ENCODE results near the gene HBP1.
"Not testable (repeated sequence)": the region's sequence is repeated elsewhere in the genome, so short reads cannot be mapped to it uniquely, and the experiment has no call there.

The HBP1 gene

DNA sequence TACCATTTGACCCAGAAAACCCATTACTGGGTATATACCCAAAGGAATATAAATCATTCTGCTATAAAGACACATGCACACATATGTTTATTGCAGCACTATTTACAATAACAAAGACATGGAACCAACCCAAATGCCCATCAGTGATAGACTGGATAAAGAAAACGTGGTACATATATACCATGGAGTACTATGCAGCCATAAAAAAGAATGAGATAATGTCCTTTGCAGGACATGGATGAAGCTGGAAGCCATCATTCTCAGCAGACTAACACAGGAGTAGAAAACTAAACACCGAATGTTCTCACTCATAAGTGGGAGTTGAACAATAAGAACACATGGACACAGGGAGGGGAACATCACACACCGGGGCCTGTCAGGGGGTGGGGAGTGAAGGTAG, 13.1 kb upstream of the HBP1 start:
- DNase-seq: not testable (repeated sequence)

DNA sequence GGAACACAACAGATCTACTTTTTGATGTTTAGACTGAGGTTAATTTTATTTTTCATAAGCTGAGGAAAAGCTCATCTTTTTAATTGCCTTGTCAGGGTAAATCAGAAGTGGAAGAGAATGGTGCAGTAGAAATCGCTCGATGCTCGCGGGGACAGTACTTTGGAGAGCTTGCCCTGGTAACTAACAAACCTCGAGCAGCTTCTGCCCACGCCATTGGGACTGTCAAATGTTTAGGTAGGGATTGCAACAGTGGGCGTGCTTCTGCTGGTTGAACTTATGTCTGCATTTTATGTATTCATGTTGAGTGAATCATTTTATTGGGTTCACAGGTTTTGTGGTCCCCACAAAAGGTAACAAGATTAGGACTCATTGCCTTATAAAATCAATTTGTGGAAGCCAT, 11.7 kb upstream of the HBP1 start:
- no peak for DNase-seq

DNA sequence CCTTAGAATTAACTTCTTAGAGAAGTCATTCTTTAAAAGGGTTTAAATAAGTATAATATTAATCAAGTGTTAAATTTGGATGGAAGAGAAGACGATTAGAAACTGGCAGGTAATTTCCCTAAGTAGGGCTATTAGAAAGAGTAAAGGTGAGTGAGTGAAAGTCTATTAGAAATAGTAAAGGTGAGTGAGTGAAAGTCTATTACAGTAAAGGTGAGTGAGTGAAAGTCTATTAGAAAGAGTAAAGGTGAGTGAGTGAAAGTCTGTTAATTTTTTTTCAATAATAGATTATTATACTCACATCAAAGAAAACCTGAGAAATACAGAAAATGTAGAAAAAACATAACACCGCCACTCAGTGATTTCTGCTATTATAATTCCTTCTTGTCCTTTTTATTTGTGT, 10.8 kb upstream of the HBP1 start:
- DNase-seq: no peak

DNA sequence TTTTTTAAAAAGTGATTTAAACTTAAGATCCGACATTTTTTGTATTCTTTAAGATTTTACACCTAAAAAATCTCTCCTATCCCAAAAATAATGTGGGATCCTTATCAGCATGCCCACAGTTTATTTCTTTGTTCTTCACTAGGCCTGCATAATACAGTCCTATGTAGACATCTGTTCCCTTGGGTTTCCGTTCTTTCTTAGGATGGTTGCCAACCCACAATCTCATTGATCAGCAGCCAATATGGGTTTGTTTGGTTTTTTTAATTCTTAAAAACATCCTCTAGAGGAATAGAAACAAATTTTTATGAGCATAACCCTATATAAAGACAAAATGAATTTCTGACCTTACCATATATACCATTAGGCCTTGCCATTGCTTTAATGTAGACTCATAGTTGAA, 8.4 kb upstream of the HBP1 start:
- DNase-seq: no peak

DNA sequence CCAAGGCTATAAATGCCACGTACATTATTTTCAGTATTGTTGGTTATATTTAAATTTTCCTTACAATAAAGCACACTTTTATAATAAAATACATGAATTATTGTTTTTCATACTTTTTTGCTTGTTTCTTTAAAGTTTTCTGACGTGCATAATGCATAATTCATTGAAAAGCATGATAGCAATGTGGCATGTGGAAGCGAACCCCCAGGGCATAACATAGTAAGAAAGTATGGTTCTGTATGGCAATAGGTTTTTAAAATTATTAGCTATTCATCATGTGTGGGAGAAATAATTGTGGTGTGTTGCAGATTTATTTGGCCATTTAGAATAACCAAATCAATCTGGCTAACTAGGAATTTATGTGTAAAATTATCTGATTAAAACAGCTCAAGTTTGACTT, 7.4 kb upstream of the HBP1 start:
- DNase-seq: no peak

DNA sequence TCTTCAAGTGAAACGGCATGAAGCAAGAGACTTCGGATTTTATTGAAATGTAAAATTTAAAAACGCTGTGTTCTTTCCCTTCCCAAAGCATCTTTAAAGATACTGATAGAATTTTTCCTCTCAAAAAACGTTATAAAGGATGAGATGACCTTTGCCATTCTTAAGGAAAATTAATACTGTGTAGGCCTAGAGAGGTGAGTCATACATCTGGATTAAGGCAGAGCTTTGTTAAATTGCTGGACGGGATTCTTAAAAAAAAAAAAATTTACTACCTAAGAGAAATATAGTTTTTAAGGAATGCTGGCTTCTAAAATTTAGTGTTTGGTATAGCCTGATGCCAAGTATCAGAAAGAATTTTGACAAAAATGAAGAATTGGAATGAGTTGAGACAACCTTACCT, 6.3 kb upstream of the HBP1 start:
- DNase-seq: no peak

DNA sequence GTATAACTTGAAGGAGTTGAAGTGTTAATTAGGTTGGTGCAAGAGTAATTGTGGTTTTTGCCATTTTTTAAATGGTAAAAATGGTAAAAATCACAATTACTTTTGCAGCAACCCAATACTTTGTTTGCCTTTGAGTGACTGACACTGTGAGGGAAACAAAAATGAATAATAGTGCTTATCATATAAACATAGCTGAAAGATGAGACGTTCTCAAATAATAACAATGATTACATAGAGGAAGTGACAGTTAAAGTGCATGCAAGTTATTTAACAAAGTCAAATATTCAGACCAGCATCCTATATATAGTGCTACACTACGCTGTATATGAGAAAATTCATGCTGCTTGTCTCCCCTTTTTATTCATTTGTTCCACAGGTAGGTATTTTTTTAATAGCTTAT, 4.7 kb upstream of the HBP1 start:
- no peak for DNase-seq

DNA sequence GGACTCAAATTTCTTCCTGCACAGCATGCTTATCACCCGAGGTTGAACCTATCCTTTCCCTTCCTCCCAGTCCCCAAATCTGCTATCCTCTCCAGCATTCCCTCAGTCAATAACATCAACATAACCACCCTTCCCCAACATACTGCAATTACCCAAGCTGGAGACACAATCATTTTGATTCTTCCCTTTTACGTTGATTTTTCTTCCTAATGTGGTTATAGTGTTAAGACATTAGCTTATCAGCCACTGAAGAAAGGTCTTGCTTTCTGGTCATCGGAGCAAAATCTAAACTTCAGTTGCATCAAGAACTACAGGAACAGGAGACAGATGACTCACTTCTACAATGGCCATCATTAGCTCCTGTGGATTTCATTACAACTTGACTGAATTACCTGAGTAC, 3.5 kb upstream of the HBP1 start:
- DNase-seq: no peak

DNA sequence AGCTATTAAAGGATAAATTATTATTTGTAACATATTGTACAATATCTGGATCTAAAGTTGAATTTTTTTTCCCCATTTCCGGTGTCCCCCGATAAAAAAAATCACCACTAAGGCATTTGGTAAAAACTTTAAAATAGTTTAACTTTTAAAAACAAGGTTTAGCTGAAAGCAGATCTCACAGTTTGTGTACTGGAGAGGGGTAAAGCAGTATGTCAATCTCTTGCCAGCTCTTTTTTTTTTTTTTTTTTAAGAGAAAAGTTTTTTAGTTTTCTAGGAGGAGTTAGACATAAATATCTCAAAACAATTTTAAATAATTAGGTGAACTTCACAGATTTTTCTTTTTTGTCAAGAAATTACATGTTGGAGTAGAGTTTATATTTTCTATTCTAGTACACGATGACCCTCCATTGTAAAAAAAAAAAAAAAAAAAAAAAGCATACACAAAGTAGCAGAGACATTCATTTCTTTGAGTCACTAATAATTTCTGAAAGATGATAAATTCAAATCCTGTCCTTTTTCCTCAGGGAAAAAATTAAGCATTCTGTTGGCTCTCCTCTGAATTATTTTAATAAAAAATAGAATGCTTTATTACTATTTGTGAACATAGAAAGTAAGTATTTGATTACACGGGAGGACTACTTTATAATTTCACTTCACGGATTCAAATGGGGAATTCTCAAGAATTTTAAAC, 1.9 kb upstream of the HBP1 start:
- no peak for DNase-seq

DNA sequence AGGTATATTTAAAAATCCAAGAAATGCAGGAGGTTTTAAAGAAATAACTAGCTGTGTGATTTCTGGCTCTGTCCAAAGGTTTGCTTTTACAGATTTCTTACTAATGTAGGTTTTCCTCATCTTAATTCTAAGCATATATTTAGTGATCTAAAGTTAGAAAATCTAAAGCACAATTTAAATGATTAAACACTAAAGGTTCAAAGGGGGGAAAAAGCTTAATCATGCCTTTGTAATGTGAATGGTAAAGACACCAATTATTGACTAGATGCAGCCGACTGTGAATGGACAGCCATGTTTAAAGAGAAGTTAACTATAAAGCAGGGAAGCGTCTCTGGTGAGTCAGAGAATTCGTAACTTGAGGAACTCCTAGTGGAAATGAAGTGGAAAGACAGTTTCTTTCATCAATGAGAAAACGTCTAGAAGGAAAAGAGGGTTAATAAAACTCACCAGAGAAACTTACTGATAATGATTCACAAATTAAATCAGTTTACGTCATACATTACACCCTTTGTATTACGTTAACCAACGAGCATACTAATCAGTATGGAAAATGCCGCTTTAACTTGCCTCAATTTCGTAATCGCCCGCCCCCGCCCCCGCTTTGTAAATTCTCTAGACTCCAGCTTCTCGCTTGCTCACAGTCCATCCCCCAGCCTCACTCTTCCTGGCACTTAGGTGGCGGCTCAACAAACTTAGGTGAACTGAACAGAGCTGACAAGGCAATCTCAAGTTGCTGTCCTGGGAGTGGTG, 1.1 kb upstream of the HBP1 start:
- peak; percentile 45 for DNase-seq

DNA sequence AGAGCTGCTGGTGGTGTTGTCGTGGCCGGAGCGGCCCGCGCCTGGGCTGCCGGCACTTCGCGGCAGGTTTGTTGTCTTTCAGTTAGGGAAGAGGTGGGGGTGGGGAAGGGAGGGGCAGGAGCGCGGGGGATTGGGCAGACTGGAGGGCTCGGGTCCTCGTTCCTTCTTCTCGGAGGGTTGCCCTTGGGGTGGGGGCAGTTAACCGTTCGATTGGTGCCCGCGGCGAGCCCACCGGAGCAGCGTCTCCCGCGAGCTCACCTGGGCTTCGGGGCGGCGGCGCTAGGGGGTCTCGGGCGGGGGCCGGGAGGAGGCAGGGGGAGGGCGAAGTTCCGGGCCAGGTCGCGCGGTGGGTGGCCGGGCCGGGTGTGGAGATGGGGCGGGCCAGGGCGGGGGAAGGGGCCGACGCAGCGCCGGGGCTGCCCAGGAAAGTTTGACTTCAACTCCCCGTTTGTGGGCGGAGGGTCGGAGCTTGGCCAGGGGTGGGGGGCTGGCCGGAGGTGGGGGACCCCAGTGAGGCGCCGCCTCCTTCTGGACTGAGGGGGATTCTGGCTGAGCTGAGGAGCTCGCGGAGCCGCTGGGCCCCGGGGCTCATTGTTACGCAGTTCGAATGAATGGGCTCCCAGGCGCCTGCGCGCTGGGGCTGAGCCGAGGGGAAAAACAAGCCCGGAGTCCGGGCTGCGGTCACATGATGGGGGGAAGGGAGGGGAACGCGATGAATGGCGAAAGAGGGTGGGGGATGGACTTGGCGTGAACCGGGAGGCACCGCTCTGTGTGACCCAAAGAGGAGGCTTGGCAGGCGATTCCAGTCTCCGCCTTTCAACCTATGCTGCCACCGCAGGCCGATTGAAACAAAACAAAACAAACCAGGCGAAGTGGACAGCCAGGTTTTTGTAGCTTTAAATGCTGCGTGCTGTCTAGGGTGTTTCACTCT, 582 bp downstream of the HBP1 start:
- DNase-seq: peak; percentile 85

DNA sequence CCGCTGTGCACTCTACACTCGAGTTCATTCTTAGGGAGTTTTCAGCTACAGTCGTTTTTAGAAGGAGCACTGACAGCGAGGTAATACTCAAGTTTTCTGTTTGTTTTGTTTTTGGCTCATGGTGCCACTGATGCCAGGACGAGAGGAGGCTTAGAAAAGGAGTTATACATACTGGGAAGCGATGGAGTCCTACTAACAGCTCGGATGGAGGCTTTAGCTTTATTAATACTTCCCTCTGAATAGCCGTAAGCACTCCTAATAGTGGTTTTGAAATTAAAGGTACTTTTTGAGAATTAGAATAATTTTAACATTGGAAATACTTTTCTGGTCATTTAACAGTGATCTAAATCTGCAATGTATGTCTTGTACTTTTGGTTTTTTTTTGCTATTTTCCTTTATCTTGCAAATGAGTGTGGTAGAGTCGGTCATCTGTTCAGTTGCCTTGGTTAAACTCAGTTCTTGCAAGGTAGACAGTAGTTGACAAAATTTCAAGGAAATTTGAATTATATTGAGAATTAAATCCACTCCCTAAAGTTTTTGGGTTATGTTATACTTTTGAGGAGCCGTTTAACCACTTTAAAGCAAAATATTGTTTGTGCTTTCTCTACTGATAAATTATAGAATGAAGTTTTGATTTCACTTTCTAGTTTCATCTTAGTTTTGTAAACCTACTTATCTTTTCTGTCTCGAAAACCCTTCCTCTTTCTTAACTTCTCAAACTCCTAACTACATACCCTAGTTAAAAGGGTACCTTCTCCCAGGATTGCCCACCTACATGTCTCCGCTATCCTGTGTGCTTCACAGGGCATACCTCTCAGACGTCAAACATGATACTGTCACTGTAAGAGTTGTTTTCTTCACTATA, 1.5 kb downstream of the HBP1 start:
- peak; percentile 79 for DNase-seq

DNA sequence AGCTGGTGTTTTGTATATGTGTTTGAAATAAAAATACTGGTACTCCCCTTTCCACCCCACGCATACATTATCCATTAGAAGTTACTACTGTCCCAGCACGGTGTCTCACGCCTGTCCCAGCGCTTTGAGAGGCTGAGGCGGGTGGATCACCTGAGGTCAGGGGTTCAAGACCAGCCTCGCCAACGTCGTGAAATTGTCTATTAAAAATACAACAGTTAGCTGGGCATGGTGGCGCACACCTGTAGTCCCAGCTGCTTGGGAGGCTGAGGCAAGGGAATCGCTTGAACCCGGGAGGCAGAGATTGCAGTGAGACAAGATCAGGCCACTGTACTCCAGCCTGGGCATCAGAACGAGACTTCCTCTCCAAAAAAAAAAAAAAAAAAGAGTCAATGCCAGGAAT, 2.7 kb downstream of the HBP1 start:
- DNase-seq: no peak

DNA sequence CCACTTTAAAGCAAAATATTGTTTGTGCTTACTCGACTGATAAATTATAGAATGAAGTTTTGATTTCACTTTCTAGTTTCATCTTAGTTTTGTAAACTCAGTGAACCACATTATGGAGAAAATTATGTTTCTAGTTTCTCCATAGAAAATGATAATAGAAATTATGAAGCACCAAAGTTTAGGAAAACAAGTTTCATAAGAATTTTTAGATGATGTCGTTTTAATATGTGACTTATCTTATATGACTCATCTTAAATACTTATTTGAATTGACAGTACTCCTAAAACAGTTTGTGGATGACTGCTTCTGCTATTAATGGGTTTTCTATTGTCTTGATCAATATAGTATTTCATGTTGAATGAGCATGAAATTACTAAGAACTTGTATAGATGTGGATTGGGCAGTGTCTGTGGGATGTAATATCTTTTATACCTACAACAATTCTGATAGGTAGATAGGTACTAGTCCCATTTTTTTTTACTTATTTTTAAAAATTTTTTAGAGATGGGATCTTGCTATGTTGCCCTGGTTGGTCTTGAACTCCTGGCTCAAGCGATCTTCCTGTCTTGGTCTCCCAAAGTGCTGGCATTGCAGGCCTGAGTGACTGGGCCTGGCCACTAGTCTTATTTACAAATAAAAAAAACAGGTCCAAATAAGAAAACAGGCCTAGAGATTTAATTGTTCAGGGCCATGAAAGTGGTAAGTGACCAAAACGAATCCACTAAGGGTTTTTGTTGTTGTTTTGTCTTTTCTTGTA, 3.7 kb downstream of the HBP1 start:
- DNase-seq: no peak

DNA sequence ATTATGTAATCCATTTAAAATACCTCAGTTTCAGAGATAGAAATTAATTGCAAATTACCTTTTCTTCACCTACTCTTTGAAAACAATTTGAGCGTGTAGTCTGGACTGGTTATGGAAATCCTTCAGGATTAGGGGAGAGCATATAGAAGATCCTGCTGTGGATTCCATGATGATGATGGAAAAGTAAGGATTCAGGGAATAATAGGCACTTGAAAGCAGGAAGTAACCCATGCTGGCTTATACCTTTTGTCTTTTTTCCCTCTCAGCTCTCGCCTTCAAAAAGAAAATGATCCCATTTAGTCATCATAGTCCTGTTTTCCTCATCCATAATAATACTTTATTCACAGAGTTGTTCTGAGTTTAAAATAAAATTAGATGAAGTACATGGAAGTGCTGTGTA, 4.4 kb downstream of the HBP1 start:
- peak; percentile 18 for DNase-seq

DNA sequence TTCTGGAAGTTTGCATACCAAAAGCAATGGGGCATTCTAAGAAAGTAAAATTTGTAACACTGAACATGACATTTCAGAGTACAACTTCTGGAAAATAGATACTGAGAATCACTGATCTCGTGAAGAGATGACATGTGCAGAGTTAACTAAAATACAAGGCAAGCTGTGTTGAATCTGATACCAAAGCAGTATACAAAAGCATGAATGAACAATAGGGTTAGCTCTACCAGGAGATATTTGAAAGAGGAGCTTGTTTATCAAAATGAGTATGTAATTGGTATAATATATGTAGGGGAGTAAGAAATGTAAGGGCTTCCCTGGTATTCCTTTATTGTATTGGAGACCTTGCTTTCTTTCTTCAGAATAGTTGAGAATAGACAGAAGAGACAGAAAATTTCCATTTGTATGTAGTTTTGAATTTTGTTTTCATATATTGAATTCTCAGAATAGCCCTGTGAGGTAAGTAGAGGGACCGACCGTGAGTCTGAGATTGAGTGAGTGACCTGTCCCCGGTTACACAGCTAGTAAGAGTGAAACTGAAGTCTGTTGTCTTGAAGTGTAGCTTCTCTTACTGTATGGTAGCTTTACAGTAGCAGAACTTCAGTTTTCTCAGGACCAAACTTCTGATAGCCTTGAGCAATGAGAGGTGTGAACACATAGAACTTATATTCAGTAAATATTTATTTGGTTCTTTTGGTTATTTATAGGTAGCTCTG, 5.0 kb downstream of the HBP1 start:
- DNase-seq: no peak

DNA sequence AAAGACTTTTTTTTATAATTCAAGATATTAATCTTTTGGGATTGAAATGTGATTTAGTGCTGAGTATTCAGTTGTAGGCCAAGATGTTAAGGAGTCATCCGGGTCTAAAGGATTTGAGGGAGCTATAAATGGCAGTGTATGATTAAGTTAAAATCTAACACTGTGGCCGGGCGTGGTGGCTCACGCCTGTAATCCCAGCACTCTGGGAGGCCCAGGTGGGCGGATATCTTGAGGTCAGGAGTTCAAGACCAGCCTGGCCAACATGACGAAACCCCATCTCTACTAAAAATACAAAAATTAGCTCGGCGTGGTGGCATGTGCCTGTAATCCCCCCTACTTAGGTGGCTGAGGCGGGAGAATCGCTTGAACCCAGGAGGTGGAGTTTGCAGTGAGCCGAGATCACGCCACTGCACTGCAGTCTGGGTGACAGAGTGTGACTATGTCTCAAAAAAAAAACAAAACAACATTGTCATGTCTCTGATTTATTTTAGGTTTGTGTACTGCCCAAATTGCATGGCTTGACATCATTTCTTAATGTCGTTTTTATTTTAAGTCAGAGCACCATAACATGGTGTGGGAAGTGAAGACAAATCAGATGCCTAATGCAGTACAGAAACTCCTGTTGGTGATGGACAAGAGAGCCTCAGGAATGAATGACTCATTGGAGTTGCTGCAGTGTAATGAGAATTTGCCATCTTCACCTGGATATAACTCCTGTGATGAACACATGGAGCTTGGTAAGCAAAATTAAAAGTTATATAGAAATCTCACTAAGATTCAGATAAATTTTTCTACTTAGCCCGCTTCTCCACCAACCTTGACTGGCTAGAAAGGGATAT, 10.7 kb downstream of the HBP1 start:
- DNase-seq: no peak

DNA sequence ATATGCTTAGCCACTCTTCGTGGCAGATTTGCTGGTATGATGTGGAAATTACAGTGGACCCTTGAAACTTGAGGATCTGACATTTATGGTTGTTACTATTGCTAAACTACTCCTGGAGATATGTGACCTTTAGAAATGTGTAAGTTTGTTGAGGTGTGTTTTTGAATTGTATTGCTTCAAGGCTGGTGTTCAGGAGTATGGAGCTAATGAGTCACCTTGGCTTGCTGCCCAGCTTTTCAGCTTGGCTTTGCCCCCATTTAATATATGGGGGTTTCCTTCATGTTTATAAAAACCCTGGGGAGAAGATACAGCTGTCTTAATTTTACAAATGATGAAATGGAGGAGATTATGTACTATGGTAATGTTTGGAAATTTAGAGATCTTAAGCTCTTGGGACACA, 11.6 kb downstream of the HBP1 start:
- DNase-seq: no peak

DNA sequence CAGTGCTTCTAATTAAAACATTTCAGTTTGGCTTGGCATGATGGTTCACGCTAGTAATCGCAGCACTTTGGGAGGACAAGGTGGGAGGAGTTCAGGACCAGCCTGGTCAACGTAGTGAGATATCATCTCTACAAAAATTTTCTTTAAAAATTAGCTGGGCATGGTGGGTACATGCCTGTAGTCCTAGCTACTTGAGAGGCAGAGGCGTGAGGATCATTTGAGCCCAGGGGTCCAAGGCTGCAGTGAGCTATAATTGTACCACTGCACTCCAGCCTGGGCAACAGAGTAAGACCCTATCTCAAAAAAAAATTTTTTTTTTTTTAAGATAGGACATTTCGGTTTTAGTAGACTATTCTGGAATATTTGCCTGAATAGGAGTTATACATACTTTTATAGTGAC, 12.4 kb downstream of the HBP1 start:
- no peak for DNase-seq

DNA sequence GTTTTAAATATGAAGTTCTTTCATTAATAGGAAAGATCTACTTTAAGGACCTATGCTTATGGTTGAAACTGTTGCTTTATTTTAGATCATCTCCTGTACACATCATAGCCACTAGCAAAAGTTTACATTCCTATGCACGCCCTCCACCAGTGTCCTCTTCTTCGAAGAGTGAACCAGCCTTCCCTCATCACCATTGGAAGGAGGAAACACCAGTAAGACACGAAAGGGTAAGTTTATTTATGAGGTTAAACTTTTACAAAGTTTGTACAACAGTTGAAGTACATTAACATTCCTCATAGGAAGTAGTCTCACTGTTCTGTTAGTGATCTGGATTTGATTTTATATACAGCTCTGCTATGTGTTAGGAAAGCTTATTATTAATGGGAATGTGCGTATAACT, 16.9 kb downstream of the HBP1 start:
- DNase-seq: no peak
